Measurements from ENCODE around the gene PDE6A. TPM values are rescaled to one million over a fixed set of nuclear protein-coding genes. Genes with fewer than 3 reads are reported as not detected.
"Not testable (repeated sequence)": the region's sequence is repeated elsewhere in the genome, so short reads cannot be mapped to it uniquely, and the experiment has no call there.

The PDE6A gene
- total RNA-seq, 1 experiment from 2014 or later: 2.6 TPM

DNA sequence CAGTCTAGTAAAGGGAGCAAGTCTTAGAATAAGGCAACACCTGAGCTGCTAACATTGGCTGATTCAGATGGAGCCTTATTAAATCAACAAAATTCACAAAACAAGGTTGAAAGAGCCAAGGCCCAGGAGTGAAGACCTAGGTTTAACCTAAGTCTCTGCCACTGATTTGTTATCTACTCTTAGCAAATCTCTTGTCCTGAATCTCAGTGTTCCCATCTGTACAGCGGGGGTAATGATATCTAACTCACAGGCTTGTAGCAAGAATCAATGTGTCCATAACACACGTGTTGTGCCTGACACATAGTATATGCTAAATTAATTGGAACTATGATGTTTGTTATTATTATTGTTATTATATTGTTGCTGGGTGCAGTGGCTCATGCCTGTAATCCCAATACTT, 61.0 kb downstream of the PDE6A start:
- H3K4me3 Mint-ChIP-seq (ENCODE audit: unreplicated experiment): no peak overlapping the region
- ChIA-PET POLR2A (no interaction called here), CTCF (no interaction called here)
- Histone ChIP-seq H3K27me3 (replicated peaks; ENCODE audit: control insufficient read depth, insufficient read depth, low read length) (no peaks in the 10 kb centered on the region), H3K36me3 (ENCODE audit: control insufficient read depth, insufficient read depth, low read length) (no peaks in the 10 kb centered on the region), H3K4me3 (ENCODE audit: low read depth, low read length) (no peak overlapping the region), H3K4me1 (peaks cover 29% of the 10 kb centered on the region), H3K9me3 (no peaks in the 10 kb centered on the region)
- intact Hi-C loops (cut with micrococcal nuclease; ENCODE audit: unreplicated experiment): no loop called here
- no peak overlapping the region for H3K27ac Mint-ChIP-seq (ENCODE audit: unreplicated experiment)
- H3K27me3 Mint-ChIP-seq (ENCODE audit: insufficient read depth, unreplicated experiment): no peaks in the 10 kb centered on the region
- peaks cover 13% of the 10 kb centered on the region for H3K9me3 Mint-ChIP-seq (ENCODE audit: unreplicated experiment)
- no peaks in the 10 kb centered on the region for H3K36me3 Mint-ChIP-seq (ENCODE audit: insufficient read depth, unreplicated experiment)
- BruUV-seq (replicated peaks): no TSS peak
- peaks cover 18% of the 10 kb centered on the region for H3K4me1 Mint-ChIP-seq (ENCODE audit: low read depth, unreplicated experiment)
- no peak for DNase-seq
- TF ChIP-seq, protein P1, sequence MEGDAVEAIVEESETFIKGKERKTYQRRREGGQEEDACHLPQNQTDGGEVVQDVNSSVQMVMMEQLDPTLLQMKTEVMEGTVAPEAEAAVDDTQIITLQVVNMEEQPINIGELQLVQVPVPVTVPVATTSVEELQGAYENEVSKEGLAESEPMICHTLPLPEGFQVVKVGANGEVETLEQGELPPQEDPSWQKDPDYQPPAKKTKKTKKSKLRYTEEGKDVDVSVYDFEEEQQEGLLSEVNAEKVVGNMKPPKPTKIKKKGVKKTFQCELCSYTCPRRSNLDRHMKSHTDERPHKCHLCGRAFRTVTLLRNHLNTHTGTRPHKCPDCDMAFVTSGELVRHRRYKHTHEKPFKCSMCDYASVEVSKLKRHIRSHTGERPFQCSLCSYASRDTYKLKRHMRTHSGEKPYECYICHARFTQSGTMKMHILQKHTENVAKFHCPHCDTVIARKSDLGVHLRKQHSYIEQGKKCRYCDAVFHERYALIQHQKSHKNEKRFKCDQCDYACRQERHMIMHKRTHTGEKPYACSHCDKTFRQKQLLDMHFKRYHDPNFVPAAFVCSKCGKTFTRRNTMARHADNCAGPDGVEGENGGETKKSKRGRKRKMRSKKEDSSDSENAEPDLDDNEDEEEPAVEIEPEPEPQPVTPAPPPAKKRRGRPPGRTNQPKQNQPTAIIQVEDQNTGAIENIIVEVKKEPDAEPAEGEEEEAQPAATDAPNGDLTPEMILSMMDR (IDR thresholded peaks at IDR 0.05; ENCODE audit: insufficient read depth in 1 of 2, low read depth in 1 of 2, low read length in 1 of 2, severe bottlenecking in 1 of 2, unreplicated experiment in 1 of 2): no peak

DNA sequence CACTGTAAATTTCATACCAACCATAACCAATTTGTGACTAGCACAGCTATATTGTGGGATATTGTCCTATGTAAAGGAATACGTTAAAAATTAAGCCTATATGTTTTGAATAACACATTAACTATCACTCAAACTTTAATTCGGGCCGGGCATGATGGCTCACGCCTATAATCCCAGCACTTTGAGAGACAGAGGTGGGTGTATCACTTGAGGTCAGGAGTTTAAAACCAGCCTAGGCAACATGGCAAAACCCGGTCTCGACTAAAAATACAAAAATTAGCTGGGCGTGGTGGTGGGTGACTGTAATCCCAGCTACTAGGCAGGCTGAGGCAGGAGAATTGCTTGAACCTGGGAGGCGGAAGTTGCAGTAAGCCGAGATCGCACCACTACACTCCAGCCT, 62.0 kb downstream of the PDE6A start:
- DNase-seq; intact Hi-C loops (cut with micrococcal nuclease; ENCODE audit: unreplicated experiment); H3K4me1 Mint-ChIP-seq (ENCODE audit: low read depth, unreplicated experiment); H3K4me3 Mint-ChIP-seq (ENCODE audit: unreplicated experiment); H3K27ac Mint-ChIP-seq (ENCODE audit: unreplicated experiment); BruUV-seq (replicated peaks); H3K27me3 ChIP-seq (replicated peaks; ENCODE audit: control insufficient read depth, insufficient read depth, low read length); H3K36me3 Mint-ChIP-seq (ENCODE audit: insufficient read depth, unreplicated experiment); H3K27me3 Mint-ChIP-seq (ENCODE audit: insufficient read depth, unreplicated experiment); H3K9me3 ChIP-seq; H3K9me3 Mint-ChIP-seq (ENCODE audit: unreplicated experiment); H3K4me3 ChIP-seq (ENCODE audit: low read depth, low read length); H3K36me3 ChIP-seq (ENCODE audit: control insufficient read depth, insufficient read depth, low read length); POLR2A ChIA-PET; CTCF ChIA-PET: not testable (repeated sequence)
- H3K4me1 ChIP-seq: peaks cover 28% of the 10 kb centered on the region

DNA sequence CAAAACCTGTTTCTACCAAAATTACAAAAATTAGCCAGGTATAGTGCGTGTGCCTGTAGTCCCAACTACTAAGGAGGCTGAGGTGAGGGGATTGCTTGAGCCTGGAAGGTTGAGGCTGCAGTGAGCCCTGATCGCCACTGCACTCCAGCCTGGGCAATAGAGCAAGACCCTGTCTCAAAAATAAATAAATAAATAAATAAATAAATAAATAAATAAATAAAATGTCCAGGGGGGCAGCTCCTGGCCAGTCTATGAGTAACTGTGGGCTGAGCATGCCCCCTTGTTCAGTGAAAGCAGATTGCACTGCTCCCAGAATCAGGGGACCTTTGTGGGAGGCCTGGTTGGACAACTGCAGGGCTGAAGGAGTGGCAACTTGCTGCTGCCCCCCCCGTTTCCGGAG, 62.7 kb downstream of the PDE6A start:
- intact Hi-C loops (cut with micrococcal nuclease; ENCODE audit: unreplicated experiment): no loop called here
- peaks cover 8% of the 10 kb centered on the region for H3K9me3 Mint-ChIP-seq (ENCODE audit: unreplicated experiment)
- ChIA-PET POLR2A (no interaction called here), CTCF (no interaction called here)
- Histone ChIP-seq H3K36me3 (ENCODE audit: control insufficient read depth, insufficient read depth, low read length) (no peaks in the 10 kb centered on the region), H3K4me1 (peaks cover 26% of the 10 kb centered on the region), H3K27me3 (replicated peaks; ENCODE audit: control insufficient read depth, insufficient read depth, low read length) (no peaks in the 10 kb centered on the region), H3K9me3 (no peaks in the 10 kb centered on the region), H3K4me3 (ENCODE audit: low read depth, low read length) (no peak overlapping the region)
- no peak overlapping the region for H3K4me3 Mint-ChIP-seq (ENCODE audit: unreplicated experiment)
- peaks cover under 1% of the 10 kb centered on the region for H3K4me1 Mint-ChIP-seq (ENCODE audit: low read depth, unreplicated experiment)
- no TSS peak for BruUV-seq (replicated peaks)
- H3K27ac Mint-ChIP-seq (ENCODE audit: unreplicated experiment): no peak overlapping the region
- H3K36me3 Mint-ChIP-seq (ENCODE audit: insufficient read depth, unreplicated experiment): no peaks in the 10 kb centered on the region
- TF ChIP-seq, protein P1 (IDR thresholded peaks at IDR 0.05; ENCODE audit: insufficient read depth in 1 of 2, low read depth in 1 of 2, low read length in 1 of 2, severe bottlenecking in 1 of 2, unreplicated experiment in 1 of 2): no peak
- no peak for DNase-seq
- no peaks in the 10 kb centered on the region for H3K27me3 Mint-ChIP-seq (ENCODE audit: insufficient read depth, unreplicated experiment)

DNA sequence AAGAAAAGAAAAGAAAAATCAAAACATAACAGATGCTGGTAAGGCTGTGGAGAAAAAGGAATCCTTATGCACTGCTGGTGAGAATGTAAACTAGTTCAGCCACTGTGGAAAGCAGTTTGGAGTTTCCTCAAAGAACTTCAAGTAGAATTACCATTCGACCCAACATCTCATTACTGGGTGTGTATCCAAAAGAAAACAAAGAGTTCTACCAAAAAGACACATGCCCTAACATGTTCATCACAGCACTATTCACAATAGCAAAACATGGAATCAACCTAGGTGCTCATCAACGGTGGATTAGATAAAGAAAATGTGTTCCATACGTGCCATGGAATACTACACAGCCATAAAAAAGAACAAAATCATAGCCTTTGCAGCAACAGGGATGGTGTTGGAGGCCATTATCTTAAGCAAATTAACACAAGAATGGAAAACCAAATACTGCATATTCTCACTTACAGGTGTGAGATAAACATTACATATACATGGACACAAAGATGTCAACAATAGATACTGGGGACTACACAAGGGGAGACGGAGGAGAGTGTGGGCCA, 63.4 kb downstream of the PDE6A start:
- H3K36me3 Mint-ChIP-seq (ENCODE audit: insufficient read depth, unreplicated experiment): no peaks in the 10 kb centered on the region
- BruUV-seq (replicated peaks): no TSS peak
- Histone ChIP-seq H3K4me1 (peaks cover 18% of the 10 kb centered on the region), H3K4me3 (ENCODE audit: low read depth, low read length) (no peak overlapping the region), H3K36me3 (ENCODE audit: control insufficient read depth, insufficient read depth, low read length) (no peaks in the 10 kb centered on the region), H3K9me3 (no peaks in the 10 kb centered on the region), H3K27me3 (replicated peaks; ENCODE audit: control insufficient read depth, insufficient read depth, low read length) (no peaks in the 10 kb centered on the region)
- intact Hi-C loops (cut with micrococcal nuclease; ENCODE audit: unreplicated experiment): no loop called here
- no peak overlapping the region for H3K4me3 Mint-ChIP-seq (ENCODE audit: unreplicated experiment)
- no peak overlapping the region for H3K27ac Mint-ChIP-seq (ENCODE audit: unreplicated experiment)
- ChIA-PET CTCF (no interaction called here), POLR2A (no interaction called here)
- TF ChIP-seq, protein P1 (IDR thresholded peaks at IDR 0.05; ENCODE audit: insufficient read depth in 1 of 2, low read depth in 1 of 2, low read length in 1 of 2, severe bottlenecking in 1 of 2, unreplicated experiment in 1 of 2): no peak
- no peak for DNase-seq
- no peaks in the 10 kb centered on the region for H3K4me1 Mint-ChIP-seq (ENCODE audit: low read depth, unreplicated experiment)
- no peaks in the 10 kb centered on the region for H3K27me3 Mint-ChIP-seq (ENCODE audit: insufficient read depth, unreplicated experiment)
- peaks cover 8% of the 10 kb centered on the region for H3K9me3 Mint-ChIP-seq (ENCODE audit: unreplicated experiment)

DNA sequence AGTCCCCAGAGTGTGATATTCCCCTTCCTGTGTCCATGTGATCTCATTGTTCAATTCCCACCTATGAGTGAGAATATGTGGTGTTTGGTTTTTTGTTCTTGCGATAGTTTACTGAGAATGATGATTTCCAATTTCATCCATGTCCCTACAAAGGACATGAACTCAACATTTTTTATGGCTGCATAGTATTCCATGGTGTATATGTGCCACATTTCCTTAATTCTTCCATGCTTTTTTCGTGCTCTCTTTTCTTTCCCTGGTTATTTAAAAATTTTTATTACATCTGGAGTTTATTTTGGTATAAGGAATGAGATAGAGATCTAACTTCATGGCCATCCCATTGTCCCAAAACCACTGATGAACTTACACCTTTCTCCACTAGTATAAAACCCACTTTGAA, 65.0 kb downstream of the PDE6A start:
- CTCF ChIA-PET; H3K4me3 ChIP-seq (ENCODE audit: low read depth, low read length); DNase-seq; H3K27me3 ChIP-seq (replicated peaks; ENCODE audit: control insufficient read depth, insufficient read depth, low read length); H3K27me3 Mint-ChIP-seq (ENCODE audit: insufficient read depth, unreplicated experiment); H3K27ac Mint-ChIP-seq (ENCODE audit: unreplicated experiment); POLR2A ChIA-PET; H3K9me3 ChIP-seq; H3K36me3 ChIP-seq (ENCODE audit: control insufficient read depth, insufficient read depth, low read length); H3K4me1 Mint-ChIP-seq (ENCODE audit: low read depth, unreplicated experiment); H3K4me3 Mint-ChIP-seq (ENCODE audit: unreplicated experiment); H3K9me3 Mint-ChIP-seq (ENCODE audit: unreplicated experiment); BruUV-seq (replicated peaks); intact Hi-C loops (cut with micrococcal nuclease; ENCODE audit: unreplicated experiment); H3K36me3 Mint-ChIP-seq (ENCODE audit: insufficient read depth, unreplicated experiment): not testable (repeated sequence)
- H3K4me1 ChIP-seq: peaks cover 12% of the 10 kb centered on the region
